Mesendoderm (in vitro differentiated cells): ENCODE data around the gene CCDC51.

Source experiments
- DNase-seq: peaks from one replicate; pipeline ENCODE4 v3.0.0; 2013
- H2AK5ac ChIP-seq: 2 replicates; pipeline ENCODE4 v1.6.1; 2013; ENCODE audit warnings: low read length, inconsistent platforms
- H2BK120ac ChIP-seq: 2 replicates; pipeline ENCODE4 v1.6.1; 2013; ENCODE audit warnings: low read depth, mild to moderate bottlenecking, low read length, moderate library complexity, mixed read lengths
- H2BK15ac ChIP-seq: replicated peaks from 2 replicates; pipeline ENCODE4 v1.6.1; 2013; ENCODE audit warnings: low read depth, mild to moderate bottlenecking, moderate library complexity
- H2BK5ac ChIP-seq: 2 replicates; pipeline ENCODE4 v1.6.1; 2013; ENCODE audit warnings: low read length, inconsistent platforms
- H3K18ac ChIP-seq: 2 replicates; pipeline ENCODE4 v1.6.1; 2013; ENCODE audit warnings: mild to moderate bottlenecking, low read length, mixed read lengths
- H3K23ac ChIP-seq: one replicate; pipeline ENCODE4 v1.6.1; 2013; ENCODE audit warnings: low read length
- H3K27ac ChIP-seq: 2 replicates; pipeline ENCODE4 v1.5.1; 2013; ENCODE audit warnings: low read depth, mild to moderate bottlenecking, inconsistent platforms, low read length, moderate library complexity
- H3K27me3 ChIP-seq: 2 replicates; pipeline ENCODE4 v1.6.1; 2013; ENCODE audit warnings: low read length, control low read depth, mild to moderate bottlenecking, inconsistent platforms; ENCODE audit not compliant: insufficient read depth, poor library complexity
- H3K36me3 ChIP-seq: 2 replicates; pipeline ENCODE4 v1.6.1; 2013; ENCODE audit warnings: low read length, inconsistent platforms; ENCODE audit not compliant: control insufficient read depth, insufficient read depth
- H3K4ac ChIP-seq: one replicate; pipeline ENCODE4 v1.6.1; 2013; ENCODE audit warnings: low read depth, mild to moderate bottlenecking, low read length, moderate library complexity
- H3K4me1 ChIP-seq: 2 replicates; pipeline ENCODE4 v1.6.1; 2013; ENCODE audit warnings: low read depth, low read length, inconsistent platforms; ENCODE audit not compliant: control insufficient read depth
- H3K4me2 ChIP-seq: 2 replicates; pipeline ENCODE4 v1.6.1; 2013; ENCODE audit warnings: low read length
- H3K4me3 ChIP-seq: 2 replicates; pipeline ENCODE4 v1.5.1; 2013; ENCODE audit warnings: mild to moderate bottlenecking, low read length
- H3K56ac ChIP-seq: one replicate; pipeline ENCODE4 v1.6.1; 2013; ENCODE audit warnings: low read length
- H3K79me1 ChIP-seq: 2 replicates; pipeline ENCODE4 v1.6.1; 2013; ENCODE audit warnings: low read length, inconsistent platforms
- H3K79me2 ChIP-seq: 2 replicates; pipeline ENCODE4 v1.6.1; 2013; ENCODE audit warnings: mild to moderate bottlenecking, low read length; ENCODE audit not compliant: control insufficient read depth, insufficient read depth
- H3K9ac ChIP-seq: 2 replicates; pipeline ENCODE4 v1.6.1; 2013; ENCODE audit warnings: low read length, inconsistent platforms
- H4K5ac ChIP-seq: one replicate; pipeline ENCODE4 v1.6.1; 2013; ENCODE audit warnings: low read length
- H4K8ac ChIP-seq: one replicate; pipeline ENCODE4 v1.6.1; 2013; ENCODE audit warnings: low read depth, mild to moderate bottlenecking, control low read depth, low read length, moderate library complexity
- WGBS: extraction: QIAGEN DNeasy Blood & Tissue Kit; methylation state at CpG from one replicate; pipeline ENCODE4 v1.1.7; 2013; ENCODE audit warnings: low lambda C conversion rate, missing lambda C conversion rate; ENCODE audit not compliant: insufficient coverage; ENCODE audit errors: extremely low coverage; 5-methylcytosine and 5-hydroxymethylcytosine counted together

The CCDC51 gene

GRCh38 chr3:48456456-48456855, 16.5 kb upstream of the CCDC51 start:
- Histone ChIP-seq H3K79me1 (no peaks in the 10 kb centered on the region), H3K4ac (no peak overlapping the region), H3K36me3 (peaks cover 16% of the 10 kb centered on the region), H2BK15ac (no peak overlapping the region), H3K79me2 (no peaks in the 10 kb centered on the region), H3K4me3 (no peak overlapping the region), H3K9ac (no peak overlapping the region), H2BK120ac (no peak overlapping the region), H3K23ac (no peak overlapping the region), H3K27ac (no peak overlapping the region), H3K4me1 (no peaks in the 10 kb centered on the region), H3K56ac (no peak overlapping the region), H2BK5ac (no peak overlapping the region), H3K18ac (no peak overlapping the region), H2AK5ac (no peak overlapping the region), H4K5ac (no peak overlapping the region), H3K27me3 (no peaks in the 10 kb centered on the region), H3K4me2 (no peak overlapping the region), H4K8ac (no peak overlapping the region)
- DNase-seq, result no peak
- no CpG with 5 or more reads among the region's 1 CpG for WGBS

GRCh38 chr3:48451270-48451669, 11.4 kb upstream of the CCDC51 start:
- H3K4ac ChIP-seq, result no peak overlapping the region
- no peak overlapping the region for H3K56ac ChIP-seq
- no peak overlapping the region for H3K23ac ChIP-seq
- H2BK120ac ChIP-seq, result no peak overlapping the region
- no peak overlapping the region for H2AK5ac ChIP-seq
- no peak overlapping the region for H3K4me2 ChIP-seq
- no peak overlapping the region for H3K9ac ChIP-seq
- H4K8ac ChIP-seq, result no peak overlapping the region
- DNase-seq, result no peak
- no peak overlapping the region for H3K27ac ChIP-seq
- no CpG with 5 or more reads among the region's 1 CpG for WGBS
- H3K27me3 ChIP-seq, result no peaks in the 10 kb centered on the region
- no peak overlapping the region for H2BK15ac ChIP-seq
- peaks cover 10% of the 10 kb centered on the region for H3K79me1 ChIP-seq
- no peak overlapping the region for H4K5ac ChIP-seq
- H2BK5ac ChIP-seq, result no peak overlapping the region
- H3K79me2 ChIP-seq, result peaks cover 9% of the 10 kb centered on the region
- peaks cover 7% of the 10 kb centered on the region for H3K36me3 ChIP-seq
- peaks cover 8% of the 10 kb centered on the region for H3K4me1 ChIP-seq
- H3K18ac ChIP-seq, result no peak overlapping the region
- no peak overlapping the region for H3K4me3 ChIP-seq

DNA sequence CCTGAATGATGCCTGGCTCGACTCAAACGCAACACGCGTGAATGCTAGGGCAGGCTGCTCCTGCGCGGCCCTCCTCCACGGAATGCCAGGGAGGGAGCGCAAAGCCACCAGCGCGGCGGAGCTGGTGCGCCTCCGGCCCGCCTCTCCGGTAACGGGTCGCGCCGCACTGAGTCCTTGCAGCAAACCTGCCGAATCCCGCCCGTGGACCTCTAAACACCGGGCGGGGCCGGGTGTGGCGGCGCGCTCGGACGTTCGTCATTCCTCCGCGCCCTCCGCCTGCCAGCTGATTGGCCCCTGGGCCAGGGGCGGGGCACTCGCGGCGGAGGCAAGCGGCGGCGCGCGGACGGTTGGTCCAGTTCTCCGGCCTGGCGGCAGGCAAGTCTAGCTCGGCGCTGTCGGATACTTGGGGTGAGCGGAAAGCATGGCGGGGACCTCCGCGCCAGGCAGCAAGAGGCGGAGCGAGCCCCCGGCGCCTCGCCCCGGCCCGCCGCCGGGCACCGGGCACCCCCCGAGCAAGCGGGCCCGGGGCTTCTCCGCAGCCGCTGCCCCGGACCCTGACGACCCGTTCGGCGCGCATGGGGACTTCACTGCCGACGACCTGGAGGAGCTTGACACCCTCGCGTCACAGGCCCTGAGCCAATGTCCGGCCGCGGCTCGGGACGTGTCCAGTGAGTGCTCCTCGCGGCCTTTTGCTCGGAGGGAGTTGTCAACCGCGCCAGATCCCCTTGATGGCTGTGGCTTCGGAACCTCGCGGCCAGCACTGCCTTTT, 6.7 kb upstream of the CCDC51 start, which contains the start of gene ATRIP:
Gene ATRIP, plus strand, starts transcription at position 313 of the 769 bp plus-strand sequence. Its CDS starts 109 bp downstream, at position 422.
- Histone ChIP-seq H2AK5ac (peak within 1 kb of the TSS; percentile 9), H3K27me3 (no peaks in the 10 kb centered on the region), H3K4me3 (peak within 1 kb of the TSS; percentile 72), H3K36me3 (peaks cover 5% of the 10 kb centered on the region), H3K18ac (peak within 1 kb of the TSS; percentile 55), H3K9ac (peak within 1 kb of the TSS; percentile 91), H3K79me2 (peaks cover 15% of the 10 kb centered on the region), H3K79me1 (peaks cover 14% of the 10 kb centered on the region), H3K56ac (peak within 1 kb of the TSS; percentile 97), H4K5ac (no peak within 1 kb of the TSS), H3K27ac (peak within 1 kb of the TSS; percentile 79), H2BK120ac (no peak within 1 kb of the TSS), H4K8ac (no peak within 1 kb of the TSS), H3K4me1 (peaks cover 8% of the 10 kb centered on the region), H3K4me2 (peak within 1 kb of the TSS; percentile 100), H2BK5ac (peak within 1 kb of the TSS; percentile 39), H3K4ac (no peak within 1 kb of the TSS), H3K23ac (peak within 1 kb of the TSS; percentile 15), H2BK15ac (no peak within 1 kb of the TSS)
- WGBS, result no CpG with 5 or more reads among the region's 91 CpGs
- DNase-seq, result peak; percentile 92

DNA sequence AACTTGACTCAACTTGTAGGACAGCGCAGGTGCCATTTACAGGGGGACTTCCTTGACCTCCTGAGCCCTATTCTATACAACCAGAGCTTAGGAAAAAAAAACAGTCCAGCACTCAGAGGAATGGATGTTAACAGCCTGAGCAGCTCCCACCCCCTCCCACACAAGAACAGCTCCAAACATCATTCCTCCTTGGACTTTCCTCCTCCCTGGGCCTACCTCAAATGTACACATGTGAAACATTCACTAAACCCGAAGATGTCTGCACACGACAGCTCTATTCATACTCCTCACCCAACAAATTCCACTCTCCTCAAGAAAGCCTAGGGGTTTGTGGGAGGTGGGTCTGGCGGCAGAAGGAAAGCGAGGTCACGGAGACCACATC, 6.1 kb upstream of the CCDC51 start:
- Histone ChIP-seq H3K4me2 (peak overlapping the region; percentile 100), H4K8ac (no peak overlapping the region), H2BK120ac (no peak overlapping the region), H3K4ac (no peak overlapping the region), H4K5ac (no peak overlapping the region), H3K36me3 (peaks cover 4% of the 10 kb centered on the region), H3K27ac (no peak overlapping the region), H3K23ac (peak overlapping the region; percentile 15), H3K56ac (peak overlapping the region; percentile 97), H3K4me3 (peak overlapping the region; percentile 69), H2BK15ac (no peak overlapping the region), H3K79me1 (peaks cover 14% of the 10 kb centered on the region), H3K18ac (no peak overlapping the region), H2BK5ac (peak overlapping the region; percentile 39), H3K27me3 (no peaks in the 10 kb centered on the region), H3K79me2 (peaks cover 19% of the 10 kb centered on the region), H3K4me1 (peaks cover 8% of the 10 kb centered on the region), H3K9ac (peak overlapping the region; percentile 91), H2AK5ac (peak overlapping the region; percentile 9)
- DNase-seq, result no peak
- WGBS, result no CpG with 5 or more reads among the region's 6 CpGs

DNA sequence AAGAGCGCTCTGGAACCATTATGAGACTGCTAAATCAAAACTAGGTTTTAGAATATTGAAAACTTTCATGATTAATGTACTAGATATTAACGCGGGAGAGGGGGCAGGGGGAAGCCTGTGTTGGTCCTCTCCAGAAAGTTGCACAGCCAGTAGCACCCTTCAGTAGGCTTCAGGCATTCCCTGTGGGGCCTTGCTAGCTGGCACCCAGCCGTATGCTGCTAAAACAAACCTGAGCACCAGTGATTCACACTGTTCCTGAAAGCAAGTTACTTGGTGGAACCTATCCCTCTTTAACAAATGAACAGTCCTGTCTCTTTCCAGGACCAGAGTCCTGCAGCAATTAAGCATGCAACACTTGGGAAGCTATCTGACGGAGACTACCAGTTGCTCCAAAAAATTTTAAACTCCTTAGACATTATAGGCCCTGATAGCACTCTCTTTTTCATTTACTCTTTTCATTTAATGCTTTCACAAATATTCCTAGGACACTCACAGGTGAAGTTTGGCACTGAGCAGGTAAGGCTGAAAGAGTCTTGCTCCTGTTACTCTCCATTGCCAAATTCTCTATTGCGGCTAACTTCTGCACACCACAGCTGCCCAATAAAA, 5.5 kb upstream of the CCDC51 start:
- H3K4me3 ChIP-seq, result no peak overlapping the region
- no peak overlapping the region for H4K8ac ChIP-seq
- H2AK5ac ChIP-seq, result no peak overlapping the region
- no peak for DNase-seq
- no peak overlapping the region for H3K4me2 ChIP-seq
- H4K5ac ChIP-seq, result no peak overlapping the region
- WGBS, result no CpG with 5 or more reads among the region's 6 CpGs
- H3K23ac ChIP-seq, result no peak overlapping the region
- peak overlapping the region; percentile 91 for H3K9ac ChIP-seq
- no peak overlapping the region for H3K27ac ChIP-seq
- peaks cover 4% of the 10 kb centered on the region for H3K36me3 ChIP-seq
- no peak overlapping the region for H2BK5ac ChIP-seq
- H3K4ac ChIP-seq, result no peak overlapping the region
- H3K79me2 ChIP-seq, result peaks cover 26% of the 10 kb centered on the region
- H3K56ac ChIP-seq, result no peak overlapping the region
- H2BK120ac ChIP-seq, result no peak overlapping the region
- no peaks in the 10 kb centered on the region for H3K27me3 ChIP-seq
- peaks cover 14% of the 10 kb centered on the region for H3K79me1 ChIP-seq
- no peak overlapping the region for H2BK15ac ChIP-seq
- peaks cover 8% of the 10 kb centered on the region for H3K4me1 ChIP-seq
- no peak overlapping the region for H3K18ac ChIP-seq
